ENCODE measurements around the gene LRRC3. TPM values are rescaled to one million over a fixed set of nuclear protein-coding genes. Genes with fewer than 3 reads are reported as not detected.

LRRC3 gene
- total RNA-seq, 5 donors from 2014 or later (not counting 1 experiment from before 2014, with no cell fraction given): 0.76 to 2.2 (median 0.98) TPM

DNA sequence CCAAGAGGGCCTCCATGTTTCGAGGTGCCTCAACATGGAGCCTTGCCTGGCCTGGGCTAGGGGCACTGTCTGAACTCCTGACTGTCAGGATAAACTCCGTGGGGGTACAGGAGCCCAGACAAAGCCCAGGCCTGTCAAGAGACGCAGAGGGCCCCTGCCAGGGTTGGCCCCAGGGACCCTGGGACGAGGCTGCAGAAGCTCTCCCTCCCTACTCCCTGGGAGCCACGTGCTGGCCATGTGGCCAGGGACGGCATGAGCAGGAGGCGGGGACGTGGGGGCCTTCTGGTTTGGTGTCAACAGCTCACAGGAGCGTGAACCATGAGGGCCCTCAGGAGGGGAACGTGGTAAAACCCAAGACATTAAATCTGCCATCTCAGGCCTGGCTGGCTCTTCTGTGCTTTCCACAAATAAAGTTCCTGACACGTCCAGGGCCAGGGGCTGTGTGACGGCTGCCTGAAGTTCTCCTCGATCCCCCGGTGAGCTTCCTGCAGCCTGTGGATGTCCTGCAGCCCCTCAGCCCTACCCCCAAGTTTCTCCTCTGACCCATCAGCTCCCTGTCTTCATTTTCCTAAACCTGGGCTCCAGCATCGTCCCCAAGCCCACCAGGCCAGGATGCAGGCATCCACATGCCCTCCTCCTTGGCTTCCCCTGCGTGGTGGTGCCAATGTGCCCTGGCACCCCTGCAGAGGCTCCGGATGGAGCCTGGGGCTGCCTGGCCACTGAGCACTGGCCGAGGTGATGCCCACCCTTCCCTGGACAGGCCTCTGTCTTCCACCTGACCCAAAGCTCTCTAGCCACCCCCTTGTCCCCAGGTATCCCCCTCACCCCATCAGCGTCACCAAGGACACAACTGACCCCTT is 12.8 kb upstream of the LRRC3 start:
- no peaks in the 10 kb centered on the region for H3K36me3 Mint-ChIP-seq

DNA sequence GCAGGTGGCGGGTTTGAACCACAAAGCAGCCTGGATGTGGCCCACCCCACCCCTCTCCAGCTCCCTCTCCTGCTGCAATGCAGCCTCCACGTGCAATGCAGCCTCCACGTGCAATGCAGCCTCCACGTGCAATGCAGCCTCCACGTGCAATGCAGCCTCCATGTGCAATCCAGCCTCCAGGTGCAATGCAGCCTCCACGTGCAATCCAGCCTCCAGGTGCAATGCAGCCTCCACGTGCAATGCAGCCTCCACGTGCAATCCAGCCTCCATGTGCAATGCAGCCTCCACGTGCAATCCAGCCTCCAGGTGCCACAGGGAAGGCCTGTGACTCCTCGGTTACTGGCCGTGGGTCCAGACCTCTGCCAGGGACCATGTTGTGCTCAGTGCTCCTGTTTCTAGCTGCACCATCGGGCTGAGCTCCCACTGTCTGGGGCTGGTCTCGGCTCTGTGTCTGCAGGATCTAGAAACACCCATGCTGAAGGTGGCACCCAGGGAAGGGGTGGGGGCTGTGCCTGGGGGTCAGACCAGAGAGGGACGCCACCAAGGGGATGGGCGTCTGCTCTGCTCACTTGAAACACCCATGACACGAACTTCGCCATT is 11.9 kb upstream of the LRRC3 start:
- ChIA-PET POLR2A (no interaction called here), CTCF (no interaction called here)
- no peaks in the 10 kb centered on the region for H3K4me1 Mint-ChIP-seq
- no peak overlapping the region for H3K27ac ChIP-seq (ENCODE audit: low read length)
- peaks cover 0 to 3% of the 10 kb centered on the region in 2 donors for H3K36me3 ChIP-seq (ENCODE audit: control insufficient read depth in 2 of 2, extremely low read depth in 1 of 2, insufficient read depth in 1 of 2, low read length in 1 of 2)
- WGBS (ENCODE audit: insufficient coverage): 78% methylated on average over 16 of the region's 17 CpGs
- no peak overlapping the region for H3K4me3 ChIP-seq (ENCODE audit: control insufficient read depth in 1 of 2, extremely low read depth in 1 of 2, low read length in 1 of 2)
- ATAC-seq (replicated peaks in 1 of 4): no peak
- H3K4me1 ChIP-seq (ENCODE audit: control insufficient read depth in 1 of 2, extremely low read depth in 1 of 2, insufficient read depth in 2 of 2, low read length in 2 of 2): no peaks in the 10 kb centered on the region
- H3K27ac Mint-ChIP-seq: no peak overlapping the region
- H3K27me3 ChIP-seq (replicated peaks in 1 of 2; ENCODE audit: control insufficient read depth in 2 of 2, extremely low read depth in 1 of 2, insufficient read depth in 2 of 2, low read length in 1 of 2): peaks cover 0 to 20% of the 10 kb centered on the region in 2 experiments
- peak in 1 of 35 experiments; percentile 2 for DNase-seq
- H3K27me3 Mint-ChIP-seq: peaks cover 0 to 15% of the 10 kb centered on the region in 2 donors
- H3K4me3 Mint-ChIP-seq: no peak overlapping the region
- no peaks in the 10 kb centered on the region for H3K36me3 Mint-ChIP-seq
- no peaks in the 10 kb centered on the region for H3K9me3 Mint-ChIP-seq
- no peaks in the 10 kb centered on the region for H3K9me3 ChIP-seq

More for the DNA sequence above, 12.8 kb upstream of the LRRC3 start:
- ATAC-seq (replicated peaks in 1 of 4): no peak
- Histone ChIP-seq H3K27ac (ENCODE audit: low read length) (no peak overlapping the region), H3K27me3 (replicated peaks in 1 of 2; ENCODE audit: control insufficient read depth in 2 of 2, extremely low read depth in 1 of 2, insufficient read depth in 2 of 2, low read length in 1 of 2) (peaks cover 0 to 19% of the 10 kb centered on the region in 2 experiments), H3K4me3 (ENCODE audit: control insufficient read depth in 1 of 2, extremely low read depth in 1 of 2, low read length in 1 of 2) (no peak overlapping the region), H3K36me3 (ENCODE audit: control insufficient read depth in 2 of 2, extremely low read depth in 1 of 2, insufficient read depth in 1 of 2, low read length in 1 of 2) (peaks cover 0 to 3% of the 10 kb centered on the region in 2 donors), H3K9me3 (no peaks in the 10 kb centered on the region), H3K4me1 (ENCODE audit: control insufficient read depth in 1 of 2, extremely low read depth in 1 of 2, insufficient read depth in 2 of 2, low read length in 2 of 2) (no peaks in the 10 kb centered on the region)
- H3K4me1 Mint-ChIP-seq: no peaks in the 10 kb centered on the region
- CTCF ChIA-PET: no interaction called here
- no peak overlapping the region for H3K4me3 Mint-ChIP-seq
- WGBS (ENCODE audit: insufficient coverage): 80% methylated on average over 17 of the region's 19 CpGs
- H3K9me3 Mint-ChIP-seq: no peaks in the 10 kb centered on the region
- POLR2A ChIA-PET: no interaction called here
- peaks cover 0 to 14% of the 10 kb centered on the region in 2 donors for H3K27me3 Mint-ChIP-seq
- no peak overlapping the region for H3K27ac Mint-ChIP-seq
- DNase-seq: peak in 1 of 35 experiments; percentile 0

DNA sequence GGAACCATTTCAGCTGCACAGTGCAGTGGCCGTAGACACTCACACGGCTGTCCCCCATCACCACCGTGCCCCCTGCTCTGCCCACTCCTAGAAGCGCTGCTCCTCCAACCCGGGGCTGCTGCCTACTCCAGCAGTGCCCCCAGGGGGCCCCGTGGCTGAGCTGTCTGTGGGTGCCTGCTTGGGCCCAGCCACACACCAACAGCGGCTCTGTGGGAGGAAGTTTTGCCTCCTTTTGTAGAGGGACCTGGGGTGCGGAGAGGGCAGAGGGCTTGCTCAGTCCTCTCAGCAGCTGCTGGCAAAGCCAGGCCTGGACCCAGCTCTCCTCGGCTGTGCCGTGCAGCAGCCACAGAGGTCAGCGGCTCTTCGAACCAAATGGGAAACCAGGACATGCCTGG is 11.4 kb upstream of the LRRC3 start:
- Histone ChIP-seq H3K27ac (ENCODE audit: low read length) (no peak overlapping the region), H3K27me3 (replicated peaks in 1 of 2; ENCODE audit: control insufficient read depth in 2 of 2, extremely low read depth in 1 of 2, insufficient read depth in 2 of 2, low read length in 1 of 2) (peaks cover 0 to 25% of the 10 kb centered on the region in 2 experiments), H3K4me1 (ENCODE audit: control insufficient read depth in 1 of 2, extremely low read depth in 1 of 2, insufficient read depth in 2 of 2, low read length in 2 of 2) (no peaks in the 10 kb centered on the region), H3K4me3 (ENCODE audit: control insufficient read depth in 1 of 2, extremely low read depth in 1 of 2, low read length in 1 of 2) (no peak overlapping the region), H3K36me3 (ENCODE audit: control insufficient read depth in 2 of 2, extremely low read depth in 1 of 2, insufficient read depth in 1 of 2, low read length in 1 of 2) (peaks cover 0 to 3% of the 10 kb centered on the region in 2 donors), H3K9me3 (no peaks in the 10 kb centered on the region)
- Mint-ChIP-seq H3K9me3 (no peaks in the 10 kb centered on the region), H3K27me3 (peaks cover 2 to 17% of the 10 kb centered on the region in 2 donors), H3K27ac (no peak overlapping the region), H3K4me1 (no peaks in the 10 kb centered on the region), H3K36me3 (no peaks in the 10 kb centered on the region), H3K4me3 (no peak overlapping the region)
- DNase-seq (peak in 1 of 35 experiments; percentile 2), ATAC-seq (replicated peaks in 1 of 4) (no peak)
- CTCF ChIA-PET: no interaction called here
- POLR2A ChIA-PET: no interaction called here
- WGBS (ENCODE audit: insufficient coverage): 90% methylated on average over 6 of the region's 12 CpGs

DNA sequence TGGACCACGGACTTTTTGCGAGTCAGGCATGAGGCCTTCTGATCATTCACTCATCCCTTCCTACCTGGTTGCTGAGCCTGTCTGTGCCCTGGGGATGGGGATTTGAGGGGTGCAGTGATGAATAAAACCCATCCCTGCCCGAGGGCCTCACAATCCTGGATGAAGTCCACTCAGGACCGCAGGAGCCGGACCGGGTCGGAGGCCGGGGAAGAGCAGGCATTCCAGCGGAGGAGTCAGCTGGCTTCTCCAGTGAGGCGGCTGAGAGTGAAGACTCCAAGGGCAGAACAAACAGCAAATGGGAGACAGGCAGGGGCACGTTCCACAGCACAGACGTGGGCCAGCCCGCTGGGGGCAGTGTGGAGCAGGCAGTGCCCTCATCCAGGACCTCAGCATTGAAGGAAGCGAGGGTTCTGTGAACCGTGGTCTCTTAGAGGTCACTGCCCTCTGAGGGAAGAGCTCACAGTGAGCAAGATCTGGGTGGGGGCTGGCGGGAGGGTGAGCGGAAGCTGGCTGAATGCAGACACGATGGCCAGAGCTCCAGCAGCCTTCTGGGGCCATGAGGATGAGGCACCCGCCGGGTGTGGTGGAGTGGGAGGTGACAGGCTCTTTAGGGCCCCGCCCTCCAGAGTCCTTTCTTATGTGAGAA is 10.9 kb upstream of the LRRC3 start:
- POLR2A ChIA-PET: no interaction called here
- Histone ChIP-seq H3K36me3 (ENCODE audit: control insufficient read depth in 2 of 2, extremely low read depth in 1 of 2, insufficient read depth in 1 of 2, low read length in 1 of 2) (peaks cover 0 to 3% of the 10 kb centered on the region in 2 donors), H3K27me3 (replicated peaks in 1 of 2; ENCODE audit: control insufficient read depth in 2 of 2, extremely low read depth in 1 of 2, insufficient read depth in 2 of 2, low read length in 1 of 2) (peaks cover 0 to 29% of the 10 kb centered on the region in 2 experiments), H3K27ac (ENCODE audit: low read length) (no peak overlapping the region), H3K4me1 (ENCODE audit: control insufficient read depth in 1 of 2, extremely low read depth in 1 of 2, insufficient read depth in 2 of 2, low read length in 2 of 2) (no peaks in the 10 kb centered on the region), H3K9me3 (no peaks in the 10 kb centered on the region), H3K4me3 (ENCODE audit: control insufficient read depth in 1 of 2, extremely low read depth in 1 of 2, low read length in 1 of 2) (no peak overlapping the region)
- Mint-ChIP-seq H3K27me3 (peaks cover 7 to 22% of the 10 kb centered on the region in 2 donors), H3K4me1 (no peaks in the 10 kb centered on the region), H3K9me3 (no peaks in the 10 kb centered on the region), H3K27ac (no peak overlapping the region), H3K36me3 (no peaks in the 10 kb centered on the region), H3K4me3 (no peak overlapping the region)
- 80% methylated on average over 14 of the region's 21 CpGs for WGBS (ENCODE audit: insufficient coverage)
- no peak for ATAC-seq (replicated peaks in 1 of 4)
- DNase-seq: no peak
- CTCF ChIA-PET: no interaction called here

DNA sequence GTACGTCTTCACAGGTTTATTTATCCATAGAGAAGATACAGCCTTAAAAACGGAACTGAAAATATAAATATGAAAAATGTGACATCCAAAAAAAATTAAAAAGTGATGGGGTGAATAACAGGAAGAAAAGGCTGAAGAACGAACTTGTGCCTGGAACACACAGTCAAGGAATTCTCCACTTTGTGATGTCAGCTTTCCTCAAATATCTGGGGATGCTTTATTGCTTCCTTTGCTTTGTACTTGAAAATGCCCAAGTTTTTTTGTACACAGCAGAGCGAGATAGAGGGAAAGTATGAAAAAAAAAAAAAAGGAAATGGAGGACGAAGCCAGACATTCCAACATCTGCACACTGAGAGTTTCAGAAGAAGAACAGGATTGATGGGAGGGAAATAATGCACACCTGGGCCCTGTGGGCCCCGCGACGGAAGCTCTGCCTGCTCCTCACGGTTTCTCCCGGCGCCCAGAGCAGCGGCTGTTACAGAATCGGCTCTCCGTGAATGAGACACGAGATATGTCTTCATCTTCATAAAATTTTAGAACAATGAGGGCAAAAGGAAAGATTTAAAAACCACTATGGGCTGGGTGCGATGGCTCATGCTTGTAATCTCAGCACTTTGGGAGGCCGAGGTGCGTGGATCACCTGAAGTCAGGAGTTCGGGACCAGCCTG is 10.0 kb upstream of the LRRC3 start:
- no peak overlapping the region for H3K4me3 Mint-ChIP-seq
- peaks cover 0 to 38% of the 10 kb centered on the region in 2 experiments for H3K27me3 ChIP-seq (replicated peaks in 1 of 2; ENCODE audit: control insufficient read depth in 2 of 2, extremely low read depth in 1 of 2, insufficient read depth in 2 of 2, low read length in 1 of 2)
- H3K27ac ChIP-seq (ENCODE audit: low read length): no peak overlapping the region
- POLR2A ChIA-PET: no interaction called here
- H3K9me3 ChIP-seq: no peaks in the 10 kb centered on the region
- H3K4me3 ChIP-seq (ENCODE audit: control insufficient read depth in 1 of 2, extremely low read depth in 1 of 2, low read length in 1 of 2): no peak overlapping the region
- H3K27ac Mint-ChIP-seq: no peak overlapping the region
- no peaks in the 10 kb centered on the region for H3K36me3 Mint-ChIP-seq
- H3K9me3 Mint-ChIP-seq: no peaks in the 10 kb centered on the region
- H3K4me1 ChIP-seq (ENCODE audit: control insufficient read depth in 1 of 2, extremely low read depth in 1 of 2, insufficient read depth in 2 of 2, low read length in 2 of 2): no peaks in the 10 kb centered on the region
- no peak for ATAC-seq (replicated peaks in 1 of 4)
- peaks cover 0 to 3% of the 10 kb centered on the region in 2 donors for H3K36me3 ChIP-seq (ENCODE audit: control insufficient read depth in 2 of 2, extremely low read depth in 1 of 2, insufficient read depth in 1 of 2, low read length in 1 of 2)
- no peaks in the 10 kb centered on the region for H3K4me1 Mint-ChIP-seq
- CTCF ChIA-PET: no interaction called here
- DNase-seq: no peak
- WGBS (ENCODE audit: insufficient coverage): 30% methylated on average over 2 of the region's 19 CpGs
- H3K27me3 Mint-ChIP-seq: peaks cover 7 to 22% of the 10 kb centered on the region in 2 donors

DNA sequence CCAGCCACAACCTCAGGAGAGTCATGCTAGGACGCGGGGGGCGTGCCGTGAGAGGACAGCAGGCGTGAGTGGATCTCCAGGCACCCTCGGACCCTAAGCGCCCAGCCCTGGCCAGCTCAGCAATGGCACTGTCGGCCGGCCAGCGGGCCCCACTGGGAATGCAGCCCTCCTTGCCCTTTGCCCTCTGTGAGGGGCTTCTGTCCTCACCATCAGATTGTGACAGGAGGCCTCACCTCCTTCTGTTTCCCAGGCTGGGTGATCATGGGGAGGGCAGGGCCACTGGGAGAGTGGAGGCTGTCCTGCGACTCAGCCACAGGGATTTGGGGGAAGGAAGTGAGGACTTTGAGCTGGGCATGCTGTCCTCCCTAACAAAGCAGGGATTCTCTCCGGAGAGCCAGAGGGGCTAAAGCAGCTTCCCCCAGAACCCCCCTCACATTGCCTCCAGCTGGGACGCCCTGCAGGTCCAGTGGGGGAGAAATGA is 6.6 kb upstream of the LRRC3 start:
- Mint-ChIP-seq H3K4me3 (no peak overlapping the region), H3K27me3 (peaks cover 11 to 28% of the 10 kb centered on the region in 2 donors), H3K36me3 (no peaks in the 10 kb centered on the region), H3K4me1 (no peaks in the 10 kb centered on the region), H3K9me3 (peaks cover 0 to 5% (median 0%) of the 10 kb centered on the region in 3 donors), H3K27ac (no peak overlapping the region)
- Histone ChIP-seq H3K4me1 (ENCODE audit: control insufficient read depth in 1 of 2, extremely low read depth in 1 of 2, insufficient read depth in 2 of 2, low read length in 2 of 2) (no peaks in the 10 kb centered on the region), H3K9me3 (no peaks in the 10 kb centered on the region), H3K4me3 (ENCODE audit: control insufficient read depth in 1 of 2, extremely low read depth in 1 of 2, low read length in 1 of 2) (no peak overlapping the region), H3K27me3 (replicated peaks in 1 of 2; ENCODE audit: control insufficient read depth in 2 of 2, extremely low read depth in 1 of 2, insufficient read depth in 2 of 2, low read length in 1 of 2) (peaks cover 0 to 47% of the 10 kb centered on the region in 2 experiments), H3K27ac (ENCODE audit: low read length) (no peak overlapping the region), H3K36me3 (ENCODE audit: control insufficient read depth in 2 of 2, extremely low read depth in 1 of 2, insufficient read depth in 1 of 2, low read length in 1 of 2) (no peaks in the 10 kb centered on the region)
- no peak for ATAC-seq (replicated peaks in 1 of 4)
- DNase-seq: no peak
- 97% methylated on average over 10 of the region's 13 CpGs for WGBS (ENCODE audit: insufficient coverage)
- POLR2A ChIA-PET: no interaction called here
- CTCF ChIA-PET: no interaction called here
